Mesendoderm (in vitro differentiated cells): ENCODE data around the gene POMGNT1. TPM values are rescaled to one million over a fixed set of nuclear protein-coding genes. Genes with fewer than 3 reads are reported as not detected.
"Not testable (repeated sequence)": the region's sequence is repeated elsewhere in the genome, so short reads cannot be mapped to it uniquely, and the experiment has no call there.

Experiments used
- DNase-seq: peaks from one replicate; pipeline ENCODE4 v3.0.0; 2013
- H2AK5ac ChIP-seq: 2 replicates; pipeline ENCODE4 v1.6.1; 2013; ENCODE audit warnings: low read length, inconsistent platforms
- H2BK120ac ChIP-seq: 2 replicates; pipeline ENCODE4 v1.6.1; 2013; ENCODE audit warnings: low read depth, mild to moderate bottlenecking, low read length, moderate library complexity, mixed read lengths
- H2BK15ac ChIP-seq: replicated peaks from 2 replicates; pipeline ENCODE4 v1.6.1; 2013; ENCODE audit warnings: low read depth, mild to moderate bottlenecking, moderate library complexity
- H2BK5ac ChIP-seq: 2 replicates; pipeline ENCODE4 v1.6.1; 2013; ENCODE audit warnings: low read length, inconsistent platforms
- H3K18ac ChIP-seq: 2 replicates; pipeline ENCODE4 v1.6.1; 2013; ENCODE audit warnings: mild to moderate bottlenecking, low read length, mixed read lengths
- H3K23ac ChIP-seq: one replicate; pipeline ENCODE4 v1.6.1; 2013; ENCODE audit warnings: low read length
- H3K27ac ChIP-seq: 2 replicates; pipeline ENCODE4 v1.5.1; 2013; ENCODE audit warnings: low read depth, mild to moderate bottlenecking, inconsistent platforms, low read length, moderate library complexity
- H3K27me3 ChIP-seq: 2 replicates; pipeline ENCODE4 v1.6.1; 2013; ENCODE audit warnings: low read length, control low read depth, mild to moderate bottlenecking, inconsistent platforms; ENCODE audit not compliant: insufficient read depth, poor library complexity
- H3K36me3 ChIP-seq: 2 replicates; pipeline ENCODE4 v1.6.1; 2013; ENCODE audit warnings: low read length, inconsistent platforms; ENCODE audit not compliant: control insufficient read depth, insufficient read depth
- H3K4ac ChIP-seq: one replicate; pipeline ENCODE4 v1.6.1; 2013; ENCODE audit warnings: low read depth, mild to moderate bottlenecking, low read length, moderate library complexity
- H3K4me1 ChIP-seq: 2 replicates; pipeline ENCODE4 v1.6.1; 2013; ENCODE audit warnings: low read depth, low read length, inconsistent platforms; ENCODE audit not compliant: control insufficient read depth
- H3K4me2 ChIP-seq: 2 replicates; pipeline ENCODE4 v1.6.1; 2013; ENCODE audit warnings: low read length
- H3K4me3 ChIP-seq: 2 replicates; pipeline ENCODE4 v1.5.1; 2013; ENCODE audit warnings: mild to moderate bottlenecking, low read length
- H3K56ac ChIP-seq: one replicate; pipeline ENCODE4 v1.6.1; 2013; ENCODE audit warnings: low read length
- H3K79me1 ChIP-seq: 2 replicates; pipeline ENCODE4 v1.6.1; 2013; ENCODE audit warnings: low read length, inconsistent platforms
- H3K79me2 ChIP-seq: 2 replicates; pipeline ENCODE4 v1.6.1; 2013; ENCODE audit warnings: mild to moderate bottlenecking, low read length; ENCODE audit not compliant: control insufficient read depth, insufficient read depth
- H3K9ac ChIP-seq: 2 replicates; pipeline ENCODE4 v1.6.1; 2013; ENCODE audit warnings: low read length, inconsistent platforms
- H4K5ac ChIP-seq: one replicate; pipeline ENCODE4 v1.6.1; 2013; ENCODE audit warnings: low read length
- H4K8ac ChIP-seq: one replicate; pipeline ENCODE4 v1.6.1; 2013; ENCODE audit warnings: low read depth, mild to moderate bottlenecking, control low read depth, low read length, moderate library complexity
- WGBS: extraction: QIAGEN DNeasy Blood & Tissue Kit; methylation state at CpG from one replicate; pipeline ENCODE4 v1.1.7; 2013; ENCODE audit warnings: low lambda C conversion rate, missing lambda C conversion rate; ENCODE audit not compliant: insufficient coverage; ENCODE audit errors: extremely low coverage; 5-methylcytosine and 5-hydroxymethylcytosine counted together
- polyA plus RNA-seq, 2 experiments: library from polyadenylated mRNA; stranded (reverse); fragments of 200-250 nt; gene quantifications; one replicate each; pipeline ENCODE4 v1.2.3, GENCODE V29; 2013

POMGNT1 gene
- polyA plus RNA-seq (2013, experiment 1 of 2) = 38.0 TPM
- polyA plus RNA-seq (2013, experiment 2 of 2) = 38.1 TPM

DNA sequence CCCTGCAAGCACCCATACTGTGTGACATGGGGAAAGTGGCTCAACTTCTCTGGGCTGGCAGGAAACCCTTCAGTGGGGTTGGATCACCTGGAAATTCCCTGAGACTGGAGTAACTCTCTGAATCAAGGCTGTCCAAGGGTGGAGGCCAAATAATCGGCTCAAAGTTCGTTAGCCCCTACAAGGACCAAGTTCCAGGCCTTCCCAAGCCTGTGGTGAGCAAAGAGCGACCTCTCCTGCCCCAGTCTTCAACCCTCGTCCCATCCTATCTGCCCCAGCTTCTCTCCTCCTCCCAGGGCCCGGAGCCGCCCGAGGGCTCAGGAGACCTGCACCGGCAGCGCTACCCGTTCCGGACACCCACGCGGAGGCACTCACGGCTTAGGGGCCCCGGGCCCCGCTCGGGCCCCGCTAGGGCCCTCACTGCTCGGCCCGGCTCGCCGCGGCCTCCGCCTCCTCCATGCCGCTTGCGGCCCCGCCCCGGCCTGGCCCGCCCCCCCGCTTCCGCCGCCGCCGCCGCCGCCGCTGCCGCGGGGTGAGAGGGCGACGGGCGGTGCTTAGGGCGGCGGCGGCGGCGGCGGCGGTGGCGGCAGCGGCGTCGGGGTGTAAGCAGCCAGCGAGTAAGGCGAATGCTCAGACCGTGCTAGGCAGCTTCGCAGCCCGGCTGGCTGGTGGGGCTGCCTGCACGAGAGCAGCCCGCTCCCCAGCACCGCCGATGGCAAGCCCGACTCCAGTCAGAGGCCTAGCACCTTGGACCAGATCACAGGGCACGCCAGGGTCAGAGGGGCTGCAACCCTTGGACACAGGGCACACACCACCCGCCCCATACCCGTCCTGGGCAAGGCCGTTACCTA lies at the start of gene POMGNT1:
Gene POMGNT1, minus strand, starts transcription at position 471 of the 848 bp plus-strand sequence. CDS start 613 bp downstream, outside the sequence.
- H2BK15ac ChIP-seq = no peak within 1 kb of the TSS
- peak within 1 kb of the TSS; percentile 90 for H4K5ac ChIP-seq
- WGBS = no CpG with 5 or more reads among the region's 67 CpGs
- H3K4me2 ChIP-seq = peak within 1 kb of the TSS; percentile 93
- H3K4ac ChIP-seq = peak within 1 kb of the TSS; percentile 90
- no peak within 1 kb of the TSS for H4K8ac ChIP-seq
- H2BK5ac ChIP-seq = peak within 1 kb of the TSS; percentile 81
- no peaks in the 10 kb centered on the region for H3K27me3 ChIP-seq
- H2BK120ac ChIP-seq = no peak within 1 kb of the TSS
- peak within 1 kb of the TSS; percentile 98 for H3K56ac ChIP-seq
- H3K4me1 ChIP-seq = no peaks in the 10 kb centered on the region
- H3K36me3 ChIP-seq = no peaks in the 10 kb centered on the region
- DNase-seq = peak; percentile 75
- H2AK5ac ChIP-seq = no peak within 1 kb of the TSS
- H3K18ac ChIP-seq = peak within 1 kb of the TSS; percentile 91
- peak within 1 kb of the TSS; percentile 97 for H3K9ac ChIP-seq
- H3K79me1 ChIP-seq = peaks cover 2% of the 10 kb centered on the region
- peak within 1 kb of the TSS; percentile 15 for H3K27ac ChIP-seq
- H3K4me3 ChIP-seq = peak within 1 kb of the TSS; percentile 83
- peak within 1 kb of the TSS; percentile 99 for H3K23ac ChIP-seq
- H3K79me2 ChIP-seq = no peaks in the 10 kb centered on the region

GRCh38 chr1:46247436-46248121 lies 49.3 kb upstream of the POMGNT1 start, which contains the start of gene RAD54L:
RAD54L (plus strand) TSS chr1:46247763; CDS start chr1:46248406, 643 bp downstream.
- WGBS = no CpG with 5 or more reads among the region's 49 CpGs
- Histone ChIP-seq H4K8ac (peak within 1 kb of the TSS; percentile 40), H2AK5ac (no peak within 1 kb of the TSS), H3K4me1 (peaks cover 9% of the 10 kb centered on the region), H3K9ac (peak within 1 kb of the TSS; percentile 92), H3K18ac (peak within 1 kb of the TSS; percentile 78), H3K27ac (peak within 1 kb of the TSS; percentile 74), H3K4ac (peak within 1 kb of the TSS; percentile 90), H3K27me3 (no peaks in the 10 kb centered on the region), H2BK5ac (peak within 1 kb of the TSS; percentile 38), H3K4me3 (peak within 1 kb of the TSS; percentile 89), H3K23ac (no peak within 1 kb of the TSS), H3K4me2 (peak within 1 kb of the TSS; percentile 94), H4K5ac (no peak within 1 kb of the TSS), H3K79me2 (peaks cover 18% of the 10 kb centered on the region), H3K36me3 (peaks cover 11% of the 10 kb centered on the region), H3K56ac (peak within 1 kb of the TSS; percentile 91), H2BK120ac (no peak within 1 kb of the TSS), H2BK15ac (no peak within 1 kb of the TSS), H3K79me1 (peaks cover 12% of the 10 kb centered on the region)
- DNase-seq = peak; percentile 100

DNA sequence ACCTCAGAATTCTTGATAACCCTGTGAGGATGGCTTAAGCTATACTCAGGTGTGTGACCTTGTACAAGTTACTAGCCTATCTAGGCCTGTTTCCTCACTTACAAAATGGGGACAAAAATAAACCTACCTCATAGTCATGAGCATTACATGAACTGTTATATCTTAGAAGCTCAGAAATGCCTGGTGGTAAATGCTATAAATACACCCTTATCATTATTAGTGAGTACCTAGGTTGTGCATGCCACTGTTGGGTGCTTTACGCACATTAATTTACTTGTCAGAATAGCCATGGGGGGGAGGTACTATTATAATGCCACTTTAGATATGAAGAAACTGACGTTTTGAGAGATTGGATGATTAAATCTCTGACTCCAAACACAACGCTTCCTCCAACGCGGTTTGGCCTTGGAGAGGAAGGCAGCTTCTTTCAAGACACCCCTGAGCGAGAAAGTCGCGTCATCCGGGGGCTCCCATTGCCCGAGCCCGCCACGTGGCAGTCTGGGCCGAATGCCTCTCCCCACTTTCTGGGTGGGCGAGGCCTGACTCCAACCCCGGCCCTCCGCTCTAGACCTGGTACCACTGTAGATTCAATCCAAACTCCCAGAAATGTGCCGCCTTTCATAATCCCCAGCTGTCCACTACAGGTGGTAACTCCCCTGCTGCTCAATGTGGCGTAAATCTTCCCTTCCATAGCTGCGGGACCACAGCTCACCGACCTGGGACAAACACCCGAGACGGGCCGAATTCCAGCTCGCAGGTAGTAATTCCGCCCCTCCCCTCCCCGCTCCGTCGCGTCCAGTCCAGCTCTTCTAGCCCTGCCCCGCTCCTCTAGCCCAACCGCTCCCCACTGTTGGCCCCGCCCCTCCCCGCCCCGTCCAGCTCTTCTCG lies 48.6 kb upstream of the POMGNT1 start:
- H3K36me3 ChIP-seq = peaks cover 6% of the 10 kb centered on the region
- H4K5ac ChIP-seq = no peak overlapping the region
- H3K23ac ChIP-seq = no peak overlapping the region
- no peak overlapping the region for H2BK15ac ChIP-seq
- peak overlapping the region; percentile 53 for H3K4me3 ChIP-seq
- H3K56ac ChIP-seq = peak overlapping the region; percentile 82
- no peaks in the 10 kb centered on the region for H3K27me3 ChIP-seq
- H2AK5ac ChIP-seq = no peak overlapping the region
- peak overlapping the region; percentile 46 for H3K4ac ChIP-seq
- H2BK120ac ChIP-seq = no peak overlapping the region
- peaks cover 17% of the 10 kb centered on the region for H3K79me2 ChIP-seq
- no peak overlapping the region for H2BK5ac ChIP-seq
- WGBS = no CpG with 5 or more reads among the region's 35 CpGs
- peaks cover 9% of the 10 kb centered on the region for H3K4me1 ChIP-seq
- peak overlapping the region; percentile 64 for H3K4me2 ChIP-seq
- H3K79me1 ChIP-seq = peaks cover 12% of the 10 kb centered on the region
- peak overlapping the region; percentile 3 for H3K18ac ChIP-seq
- H3K9ac ChIP-seq = peak overlapping the region; percentile 76
- no peak for DNase-seq
- peak overlapping the region; percentile 2 for H3K27ac ChIP-seq
- no peak overlapping the region for H4K8ac ChIP-seq

- Histone ChIP-seq H3K79me2 (peaks cover 17% of the 10 kb centered on the region), H3K79me1 (peaks cover 12% of the 10 kb centered on the region)
- not testable (repeated sequence) for H3K56ac ChIP-seq, H3K18ac ChIP-seq, H3K4me3 ChIP-seq, H3K4me1 ChIP-seq, H4K5ac ChIP-seq, H2AK5ac ChIP-seq, H2BK15ac ChIP-seq, H3K23ac ChIP-seq, H3K27me3 ChIP-seq, H3K9ac ChIP-seq, H4K8ac ChIP-seq, H3K4ac ChIP-seq, H2BK5ac ChIP-seq, H3K27ac ChIP-seq, H2BK120ac ChIP-seq, DNase-seq, H3K4me2 ChIP-seq, H3K36me3 ChIP-seq
- no CpG with 5 or more reads among the region's 17 CpGs for WGBS
These were observed 47.9 kb upstream of the POMGNT1 start for GRCh38 chr1:46246136-46246535.

DNA sequence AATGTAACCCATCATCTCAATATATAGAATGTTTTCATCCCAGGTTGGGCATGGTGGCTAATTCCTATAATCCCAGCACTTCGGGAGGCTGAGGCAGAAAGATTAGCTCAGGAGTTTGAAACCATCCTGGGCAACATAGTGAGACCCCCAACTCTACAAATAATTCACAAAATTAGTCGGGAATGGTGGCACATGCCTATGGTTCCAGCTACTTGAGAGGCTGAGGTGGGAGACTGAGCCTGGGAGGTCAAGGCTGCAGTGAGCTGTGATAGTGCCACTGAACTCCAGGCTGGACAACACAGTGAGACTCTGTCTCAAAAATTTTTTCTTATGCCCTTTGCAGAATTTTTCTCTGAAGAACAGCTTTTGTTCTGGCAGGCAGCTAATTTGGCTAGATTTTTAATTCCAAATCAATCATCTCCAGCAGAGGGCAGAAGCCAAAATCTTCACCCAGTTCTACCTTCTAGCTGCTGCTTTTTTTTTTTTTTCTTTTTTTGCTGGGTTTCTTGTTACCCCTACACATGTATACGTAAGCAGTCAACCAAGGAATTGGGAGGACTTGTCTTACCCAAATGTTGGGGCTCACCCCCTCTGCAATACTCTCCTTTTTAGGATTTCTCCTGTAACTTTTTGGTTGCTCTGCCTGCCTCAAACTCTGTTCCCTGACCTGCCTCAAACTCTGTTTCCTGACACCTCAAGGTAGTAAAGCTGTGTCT lies 46.6 kb upstream of the POMGNT1 start:
- H3K23ac ChIP-seq = no peak overlapping the region
- H4K8ac ChIP-seq = no peak overlapping the region
- peaks cover 12% of the 10 kb centered on the region for H3K79me1 ChIP-seq
- no peak overlapping the region for H3K27ac ChIP-seq
- H3K4ac ChIP-seq = no peak overlapping the region
- peak overlapping the region; percentile 34 for H3K56ac ChIP-seq
- H4K5ac ChIP-seq = peak overlapping the region; percentile 95
- WGBS = no CpG with 5 or more reads among the region's 3 CpGs
- H3K18ac ChIP-seq = no peak overlapping the region
- H2BK15ac ChIP-seq = no peak overlapping the region
- no peak overlapping the region for H3K4me2 ChIP-seq
- peaks cover under 1% of the 10 kb centered on the region for H3K36me3 ChIP-seq
- H2BK120ac ChIP-seq = no peak overlapping the region
- H3K9ac ChIP-seq = no peak overlapping the region
- no peak overlapping the region for H2AK5ac ChIP-seq
- H3K4me1 ChIP-seq = peaks cover 9% of the 10 kb centered on the region
- no peak overlapping the region for H2BK5ac ChIP-seq
- peaks cover 17% of the 10 kb centered on the region for H3K79me2 ChIP-seq
- H3K27me3 ChIP-seq = no peaks in the 10 kb centered on the region
- peak; percentile 43 for DNase-seq
- H3K4me3 ChIP-seq = no peak overlapping the region
